Measurements from ENCODE around the gene ADRA2B. TPM values are rescaled to one million over a fixed set of nuclear protein-coding genes. Genes with fewer than 3 reads are reported as not detected.
"Not testable (repeated sequence)": the region's sequence is repeated elsewhere in the genome, so short reads cannot be mapped to it uniquely, and the experiment has no call there.

The ADRA2B gene
- total RNA-seq, 1 donor from 2014 or later: 0.49 TPM

DNA sequence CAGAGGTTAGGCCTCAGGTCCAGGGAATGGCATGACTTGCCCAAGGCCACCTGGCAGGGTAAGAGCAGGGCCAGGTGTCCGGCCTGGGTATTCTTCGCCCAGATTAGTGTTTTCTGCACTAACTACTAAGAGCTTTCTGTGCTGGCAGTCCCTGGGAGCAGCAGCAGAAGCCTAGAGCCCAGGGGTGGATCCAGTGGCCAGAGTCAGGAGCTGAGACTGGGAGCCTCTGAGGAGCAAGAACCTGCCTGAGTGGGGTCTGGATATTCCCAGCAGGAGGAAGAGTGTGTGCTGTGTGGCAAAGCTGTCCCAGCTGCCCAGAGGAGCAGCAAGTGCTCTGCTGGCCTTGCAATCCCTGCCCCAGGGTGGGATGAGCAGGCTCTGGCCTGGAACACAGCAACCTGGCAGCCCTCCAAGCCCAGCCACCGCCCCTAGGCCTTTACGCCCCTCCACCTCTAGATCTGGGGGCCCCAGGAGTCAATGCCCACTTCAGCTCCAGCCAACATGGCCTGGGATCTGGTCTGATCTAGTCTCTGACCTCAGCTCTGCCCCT, 50.9 kb downstream of the ADRA2B start:
- H3K4me1 ChIP-seq: no peaks in the 10 kb centered on the region
- H3K36me3 ChIP-seq: no peaks in the 10 kb centered on the region
- intact Hi-C loops (cut with DNase I): no loop called here
- no peak overlapping the region for H3K27ac ChIP-seq
- no peak overlapping the region for H3K4me3 ChIP-seq
- TF ChIP-seq, protein P1, sequence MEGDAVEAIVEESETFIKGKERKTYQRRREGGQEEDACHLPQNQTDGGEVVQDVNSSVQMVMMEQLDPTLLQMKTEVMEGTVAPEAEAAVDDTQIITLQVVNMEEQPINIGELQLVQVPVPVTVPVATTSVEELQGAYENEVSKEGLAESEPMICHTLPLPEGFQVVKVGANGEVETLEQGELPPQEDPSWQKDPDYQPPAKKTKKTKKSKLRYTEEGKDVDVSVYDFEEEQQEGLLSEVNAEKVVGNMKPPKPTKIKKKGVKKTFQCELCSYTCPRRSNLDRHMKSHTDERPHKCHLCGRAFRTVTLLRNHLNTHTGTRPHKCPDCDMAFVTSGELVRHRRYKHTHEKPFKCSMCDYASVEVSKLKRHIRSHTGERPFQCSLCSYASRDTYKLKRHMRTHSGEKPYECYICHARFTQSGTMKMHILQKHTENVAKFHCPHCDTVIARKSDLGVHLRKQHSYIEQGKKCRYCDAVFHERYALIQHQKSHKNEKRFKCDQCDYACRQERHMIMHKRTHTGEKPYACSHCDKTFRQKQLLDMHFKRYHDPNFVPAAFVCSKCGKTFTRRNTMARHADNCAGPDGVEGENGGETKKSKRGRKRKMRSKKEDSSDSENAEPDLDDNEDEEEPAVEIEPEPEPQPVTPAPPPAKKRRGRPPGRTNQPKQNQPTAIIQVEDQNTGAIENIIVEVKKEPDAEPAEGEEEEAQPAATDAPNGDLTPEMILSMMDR (IDR thresholded peaks at IDR 0.05): no peak
- no peak for TF ChIP-seq POLR2AphosphoS5 (IDR thresholded peaks at IDR 0.05; ENCODE audit: insufficient read depth in 1 of 2, low read depth in 1 of 2)
- TF ChIP-seq POLR2A (IDR thresholded peaks at IDR 0.05): no peak
- no peaks in the 10 kb centered on the region for H3K9me3 ChIP-seq
- DNase-seq (ENCODE audit: extremely low spot score in 2 of 2): peak; percentile 56 to 79
- no peaks in the 10 kb centered on the region for H3K27me3 ChIP-seq

DNA sequence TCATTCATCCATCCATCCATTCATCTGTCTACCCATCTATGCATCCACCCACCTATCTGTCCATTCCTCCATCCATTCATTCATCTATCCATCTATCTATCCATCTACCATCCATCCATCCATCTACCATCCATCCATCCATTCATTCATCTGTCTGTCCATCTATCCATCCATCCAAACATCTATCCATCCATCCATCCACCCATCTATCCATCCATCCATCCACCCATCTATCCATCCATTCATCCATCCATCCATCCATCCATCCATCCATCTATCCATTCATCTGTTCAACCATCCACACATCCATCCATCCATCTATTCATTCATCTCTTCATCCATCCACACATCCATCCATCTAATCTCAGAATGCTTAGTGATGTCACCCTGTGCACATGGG, 51.6 kb downstream of the ADRA2B start:
- H3K27ac ChIP-seq; H3K4me3 ChIP-seq; H3K36me3 ChIP-seq; intact Hi-C loops (cut with DNase I); H3K27me3 ChIP-seq; DNase-seq (ENCODE audit: extremely low spot score in 2 of 2); H3K9me3 ChIP-seq; H3K4me1 ChIP-seq: not testable (repeated sequence)

DNA sequence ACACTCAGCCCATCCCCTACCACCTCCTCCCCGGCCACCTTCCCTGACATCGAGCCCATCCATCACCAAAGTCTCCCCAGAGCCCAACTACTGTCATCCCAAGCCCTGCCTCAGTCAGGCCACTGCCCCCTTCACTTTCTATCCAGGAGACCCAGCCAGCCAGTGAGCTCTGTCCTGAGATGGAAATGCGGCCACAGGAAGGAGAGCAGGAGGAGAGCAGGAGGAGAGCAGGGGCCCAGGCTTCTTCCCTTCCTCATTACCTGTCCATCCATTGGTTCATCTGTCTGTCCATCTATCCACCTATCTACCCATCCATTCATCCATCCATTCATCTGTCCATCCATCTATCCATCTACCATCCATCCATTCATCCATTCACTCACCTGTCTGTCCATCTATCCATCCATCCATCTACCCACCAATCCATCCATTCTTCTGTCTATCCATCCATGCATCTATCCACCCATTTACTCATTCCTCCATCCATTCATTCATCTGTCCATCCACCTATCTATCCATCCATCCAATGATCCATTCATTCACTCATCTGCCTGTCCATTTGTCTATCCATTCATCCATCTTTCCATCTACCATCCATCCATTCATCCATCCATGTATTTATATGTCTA, 52.2 kb downstream of the ADRA2B start:
- H3K27ac ChIP-seq; H3K27me3 ChIP-seq; H3K36me3 ChIP-seq; H3K4me1 ChIP-seq; H3K4me3 ChIP-seq; H3K9me3 ChIP-seq; intact Hi-C loops (cut with DNase I): not testable (repeated sequence)
- DNase-seq (ENCODE audit: extremely low spot score in 2 of 2): peak in 1 of 2 donors; percentile 13

DNA sequence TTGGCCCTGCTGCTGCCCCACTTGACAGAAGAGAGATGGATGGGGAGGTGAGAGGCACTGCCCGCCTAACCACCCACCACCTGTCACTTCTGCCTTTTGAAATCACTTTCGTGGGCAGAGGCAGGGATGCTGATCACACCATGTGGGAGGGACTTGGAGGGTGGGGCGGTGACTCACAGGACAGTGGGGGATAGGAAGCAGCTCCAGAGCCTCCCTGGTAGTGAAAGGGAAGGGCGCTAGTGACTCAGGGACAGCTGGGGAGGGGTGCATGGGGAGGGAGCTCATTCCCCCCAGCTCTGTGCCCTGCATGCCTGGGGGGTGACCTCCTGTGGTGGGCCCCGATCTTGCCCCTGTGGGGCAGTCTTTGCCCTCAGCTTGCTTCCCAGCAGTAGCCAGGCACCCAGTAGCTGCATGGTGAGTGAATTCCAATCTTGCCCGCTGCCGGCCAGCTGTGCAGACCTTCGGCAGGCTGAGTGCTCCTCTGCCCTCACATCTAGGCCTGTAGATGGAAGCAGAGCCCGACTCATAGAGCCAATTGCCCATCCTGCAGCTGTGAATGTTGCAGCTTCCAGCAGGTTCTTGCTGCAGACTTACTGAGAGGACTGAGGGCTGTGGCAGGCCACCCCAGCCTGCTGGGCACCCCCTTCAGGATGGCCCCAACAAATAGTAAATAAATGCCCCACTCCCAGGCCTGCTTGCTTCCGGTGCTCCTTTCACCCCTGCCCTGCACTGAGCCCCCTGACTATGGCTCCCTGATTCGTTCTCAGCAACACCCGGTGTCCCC, 53.1 kb downstream of the ADRA2B start:
- intact Hi-C loops (cut with DNase I); H3K9me3 ChIP-seq: not testable (repeated sequence)
- DNase-seq (ENCODE audit: extremely low spot score in 2 of 2): peak; percentile 42 to 72

More for the DNA sequence above, 53.1 kb downstream of the ADRA2B start:
- not testable (repeated sequence) for H3K27ac ChIP-seq, H3K4me1 ChIP-seq, H3K27me3 ChIP-seq, H3K36me3 ChIP-seq, H3K4me3 ChIP-seq

Other genes starting within 250 kb of the ADRA2B start
- gene ANKRD36C, start 124.7 kb downstream of the ADRA2B start, total RNA-seq: 36.6 TPM
- gene GPAT2, start 81.7 kb downstream of the ADRA2B start, total RNA-seq: 1.2 TPM
- gene ASTL, start 21.9 kb upstream of the ADRA2B start, total RNA-seq: not detected
- gene DUSP2, start 28.9 kb upstream of the ADRA2B start, total RNA-seq: 14.0 TPM
- gene STARD7, start 92.3 kb upstream of the ADRA2B start, total RNA-seq: 69.5 TPM
- gene TMEM127, start 149.4 kb upstream of the ADRA2B start, total RNA-seq: 40.0 TPM
- gene CIAO1, start 149.7 kb upstream of the ADRA2B start, total RNA-seq: 92.6 TPM
- 129 TPM for gene SNRNP200, start 189.0 kb upstream of the ADRA2B start, total RNA-seq
- 1.5 TPM for gene ITPRIPL1, start 208.7 kb upstream of the ADRA2B start, total RNA-seq
- 6.4 TPM for gene NCAPH, start 219.2 kb upstream of the ADRA2B start, total RNA-seq